ENCODE data around the gene REXO1.

Gene REXO1

DNA sequence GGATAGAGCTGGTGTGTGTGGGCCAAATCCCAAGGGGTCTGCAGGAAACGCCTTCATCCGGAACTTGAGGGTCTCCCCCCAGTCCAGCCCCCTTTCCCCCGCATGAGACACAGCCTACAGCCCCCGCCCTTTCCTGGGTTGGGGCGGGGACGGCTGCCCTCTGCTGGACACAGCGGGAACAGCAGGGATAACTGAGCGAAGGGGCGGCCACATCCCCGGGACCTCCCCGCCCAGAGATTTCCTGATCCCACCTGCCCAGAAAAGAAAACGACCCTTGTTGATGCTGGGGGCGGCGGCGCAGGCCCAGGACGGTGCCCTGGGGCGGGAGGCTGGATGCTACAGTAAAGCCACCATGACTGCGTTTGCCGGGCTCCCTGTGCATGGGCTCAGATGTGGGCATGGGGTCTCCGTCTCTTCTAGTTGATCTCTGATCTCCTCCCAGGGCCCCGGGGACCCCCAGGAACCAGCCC is 80.8 kb downstream of the REXO1 start:
- Histone ChIP-seq H4K8ac (ENCODE audit: low read depth, low read length) (no peak overlapping the region), H3K18ac (ENCODE audit: low read length) (no peak overlapping the region), H2BK5ac (ENCODE audit: low read length) (no peak overlapping the region), H2BK120ac (ENCODE audit: low read depth, low read length) (no peak overlapping the region), H4K5ac (ENCODE audit: low read length) (no peak overlapping the region), H3K56ac (ENCODE audit: low read length) (no peak overlapping the region), H3K27ac (ENCODE audit: low read depth, low read length) (no peak overlapping the region), H3K27me3 (ENCODE audit: insufficient read depth, low read length, poor library complexity) (peaks cover 45% of the 10 kb centered on the region), H3K79me1 (ENCODE audit: low read length) (no peaks in the 10 kb centered on the region), H3K4me1 (ENCODE audit: control insufficient read depth, low read depth, low read length) (no peaks in the 10 kb centered on the region), H3K4me3 (ENCODE audit: low read length) (no peak overlapping the region), H3K23ac (ENCODE audit: low read length) (no peak overlapping the region), H3K4me2 (ENCODE audit: low read length) (no peak overlapping the region), H2AK5ac (ENCODE audit: low read length) (no peak overlapping the region), H3K9ac (ENCODE audit: low read length) (no peak overlapping the region), H3K79me2 (ENCODE audit: control insufficient read depth, insufficient read depth, low read length) (no peaks in the 10 kb centered on the region), H3K4ac (ENCODE audit: low read depth, low read length) (no peak overlapping the region), H2BK15ac (replicated peaks; ENCODE audit: low read depth) (no peak overlapping the region), H3K36me3 (ENCODE audit: control insufficient read depth, insufficient read depth, low read length) (no peaks in the 10 kb centered on the region)
- no peak for DNase-seq
- no CpG with 5 or more reads among the region's 21 CpGs for WGBS (ENCODE audit: extremely low coverage, insufficient coverage, low lambda C conversion rate)

DNA sequence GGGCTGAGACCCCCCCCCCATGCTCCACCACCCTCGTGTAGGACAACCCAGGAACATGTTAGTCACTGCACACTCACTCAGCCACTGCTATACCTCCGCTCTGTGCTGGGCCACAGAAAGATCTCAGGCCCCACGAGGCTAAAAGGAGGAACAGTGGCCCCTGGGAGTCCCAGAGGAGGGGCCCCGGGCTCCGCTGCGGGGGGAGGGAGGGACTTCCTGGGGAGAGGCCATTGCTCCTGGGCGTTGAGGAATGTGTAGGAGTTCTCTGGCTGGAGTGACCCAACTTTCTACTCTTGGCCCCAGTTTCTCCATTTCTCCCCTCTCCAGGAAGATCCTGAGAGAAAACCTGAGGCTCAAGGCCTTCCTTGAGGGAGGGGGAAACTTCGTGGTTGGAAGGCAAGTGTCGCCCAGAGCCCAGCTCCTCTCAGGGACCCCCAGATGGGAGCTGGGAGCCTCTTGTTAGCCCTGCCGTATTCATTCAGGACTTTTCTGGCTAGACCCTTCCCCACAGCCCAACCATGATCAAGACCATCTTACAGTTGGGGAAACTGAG is 81.4 kb downstream of the REXO1 start:
- DNase-seq, result no peak
- H4K8ac ChIP-seq (ENCODE audit: low read depth, low read length), result no peak overlapping the region
- no peaks in the 10 kb centered on the region for H3K79me1 ChIP-seq (ENCODE audit: low read length)
- no peak overlapping the region for H2BK5ac ChIP-seq (ENCODE audit: low read length)
- H2AK5ac ChIP-seq (ENCODE audit: low read length), result no peak overlapping the region
- H3K23ac ChIP-seq (ENCODE audit: low read length), result no peak overlapping the region
- H3K27me3 ChIP-seq (ENCODE audit: insufficient read depth, low read length, poor library complexity), result peaks cover 51% of the 10 kb centered on the region
- no CpG with 5 or more reads among the region's 10 CpGs for WGBS (ENCODE audit: extremely low coverage, insufficient coverage, low lambda C conversion rate)
- H4K5ac ChIP-seq (ENCODE audit: low read length), result no peak overlapping the region
- H3K27ac ChIP-seq (ENCODE audit: low read depth, low read length), result no peak overlapping the region
- no peak overlapping the region for H2BK120ac ChIP-seq (ENCODE audit: low read depth, low read length)
- no peaks in the 10 kb centered on the region for H3K79me2 ChIP-seq (ENCODE audit: control insufficient read depth, insufficient read depth, low read length)
- no peaks in the 10 kb centered on the region for H3K36me3 ChIP-seq (ENCODE audit: control insufficient read depth, insufficient read depth, low read length)
- no peak overlapping the region for H3K18ac ChIP-seq (ENCODE audit: low read length)
- H3K4me1 ChIP-seq (ENCODE audit: control insufficient read depth, low read depth, low read length), result no peaks in the 10 kb centered on the region
- H2BK15ac ChIP-seq (replicated peaks; ENCODE audit: low read depth), result no peak overlapping the region
- no peak overlapping the region for H3K4me2 ChIP-seq (ENCODE audit: low read length)
- H3K56ac ChIP-seq (ENCODE audit: low read length), result no peak overlapping the region
- H3K9ac ChIP-seq (ENCODE audit: low read length), result no peak overlapping the region
- H3K4me3 ChIP-seq (ENCODE audit: low read length), result no peak overlapping the region
- H3K4ac ChIP-seq (ENCODE audit: low read depth, low read length), result no peak overlapping the region

DNA sequence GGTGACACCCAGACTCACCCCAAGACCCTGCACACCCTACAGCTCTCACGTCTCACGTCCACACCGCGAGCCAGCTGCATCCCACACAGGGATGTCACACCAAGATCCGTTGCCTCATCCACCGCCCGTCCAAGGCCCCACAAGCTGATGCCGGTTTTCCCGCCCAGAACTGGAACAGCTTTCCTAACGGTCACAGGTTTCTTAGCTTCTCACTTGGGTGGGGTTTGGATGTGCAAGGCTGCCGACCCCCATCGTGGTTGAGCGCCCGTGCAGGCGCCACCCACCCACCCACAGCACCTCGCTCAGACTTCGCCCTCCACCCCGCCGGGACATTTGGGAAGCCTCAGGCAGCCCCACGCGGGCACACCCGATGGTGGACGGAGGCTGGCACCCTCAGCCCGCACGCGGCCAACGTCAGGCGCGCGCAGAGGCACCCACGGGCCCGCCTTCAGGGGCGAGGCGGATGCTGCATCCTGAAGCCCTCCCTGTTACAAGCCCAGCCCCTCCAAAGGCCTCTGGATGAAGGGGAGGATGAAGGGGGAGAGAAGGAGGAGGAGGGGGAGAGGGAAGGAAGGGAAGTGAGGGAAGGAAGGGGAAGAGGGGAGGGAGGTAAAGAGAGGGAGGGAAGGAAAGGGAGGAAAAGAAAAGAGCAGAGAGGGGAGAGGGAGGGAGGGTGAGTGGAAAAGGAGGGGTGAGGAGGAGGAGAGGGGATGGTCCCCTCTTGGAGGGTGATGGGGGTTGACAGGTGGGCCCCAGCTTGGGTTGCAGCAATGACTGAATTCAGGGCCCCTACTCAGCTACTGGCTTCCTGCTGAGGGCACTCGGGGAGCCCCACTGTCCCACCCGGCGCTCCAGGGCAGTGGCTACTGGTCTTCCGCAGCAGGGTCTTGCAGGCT is 82.1 kb downstream of the REXO1 start:
- Histone ChIP-seq H3K79me1 (ENCODE audit: low read length) (no peaks in the 10 kb centered on the region), H3K4me2 (ENCODE audit: low read length) (no peak overlapping the region), H3K9ac (ENCODE audit: low read length) (no peak overlapping the region), H2BK120ac (ENCODE audit: low read depth, low read length) (no peak overlapping the region), H3K79me2 (ENCODE audit: control insufficient read depth, insufficient read depth, low read length) (no peaks in the 10 kb centered on the region), H3K36me3 (ENCODE audit: control insufficient read depth, insufficient read depth, low read length) (no peaks in the 10 kb centered on the region), H4K8ac (ENCODE audit: low read depth, low read length) (no peak overlapping the region), H3K27me3 (ENCODE audit: insufficient read depth, low read length, poor library complexity) (peaks cover 57% of the 10 kb centered on the region), H2BK5ac (ENCODE audit: low read length) (no peak overlapping the region), H2BK15ac (replicated peaks; ENCODE audit: low read depth) (no peak overlapping the region), H3K27ac (ENCODE audit: low read depth, low read length) (no peak overlapping the region), H3K4me3 (ENCODE audit: low read length) (no peak overlapping the region), H3K18ac (ENCODE audit: low read length) (no peak overlapping the region), H3K4ac (ENCODE audit: low read depth, low read length) (no peak overlapping the region), H2AK5ac (ENCODE audit: low read length) (no peak overlapping the region), H3K56ac (ENCODE audit: low read length) (no peak overlapping the region), H3K23ac (ENCODE audit: low read length) (no peak overlapping the region), H4K5ac (ENCODE audit: low read length) (no peak overlapping the region), H3K4me1 (ENCODE audit: control insufficient read depth, low read depth, low read length) (no peaks in the 10 kb centered on the region)
- no peak for DNase-seq
- WGBS (ENCODE audit: extremely low coverage, insufficient coverage, low lambda C conversion rate), result no CpG with 5 or more reads among the region's 38 CpGs

All from mesendoderm (in vitro differentiated cells).